Testis (tissue), 3 donors: ENCODE data around the gene CDIPT. TPM values are rescaled to one million over a fixed set of nuclear protein-coding genes. Genes with fewer than 3 reads are reported as not detected.

ENCODE experiments used
- DNase-seq: peaks from one replicate; pipeline ENCODE4 v3.0.0-alpha.2; 2019
- H3K27ac ChIP-seq, 2 donors: fragments of 200-600 bp; sonication (generic); one replicate each; pipeline ENCODE4 v1.5.1; 2019
- H3K27me3 ChIP-seq: fragments of 200-600 bp; sonication (generic); one replicate; pipeline ENCODE4 v1.5.1; 2019
- H3K36me3 ChIP-seq: fragments of 200-600 bp; sonication (generic); one replicate; pipeline ENCODE4 v1.5.1; 2017; ENCODE audit warnings: low read depth; ENCODE audit errors: missing control alignments
- H3K4me1 ChIP-seq: fragments of 200-600 bp; sonication (generic); one replicate; pipeline ENCODE4 v1.5.1; 2019
- H3K4me3 ChIP-seq, 2 donors: fragments of 200-600 bp; sonication (generic); one replicate each; pipeline ENCODE4 v1.5.1; 2017 to 2019
- H3K9me3 ChIP-seq: fragments of 200-600 bp; sonication (generic); one replicate; pipeline ENCODE4 v1.5.1; 2017
- CTCF ChIP-seq, 3 experiments: fragments of 450-650 bp in 2 of 3; fragments of 200-600 bp in 1 of 3; sonication (generic) in 1 of 3; IDR thresholded peaks; one replicate each; pipeline ENCODE4 v1.5.1; 2016 to 2019; ENCODE audit warnings: antibody characterized with exemption in 3 of 3, mild to moderate bottlenecking in 2 of 3, moderate library complexity in 1 of 3
- POLR2A ChIP-seq: fragments of 450-650 bp; IDR thresholded peaks from one replicate; pipeline ENCODE4 v1.6.1; 2017; ENCODE audit warnings: antibody characterized with exemption, mild to moderate bottlenecking, moderate library complexity
- WGBS, 2 donors: methylation state at CpG; one replicate each; pipeline ENCODE4 v1.1.5; 2018; 5-methylcytosine and 5-hydroxymethylcytosine counted together
- intact Hi-C: fragments of 100-400 bp; cut with DNase I; formaldehyde crosslinking; loops from one replicate; pipeline ENCODE4 v1.15.1; 2023; ENCODE audit warnings: low total_unique reads
- polyA plus RNA-seq: library from polyadenylated mRNA; stranded (reverse); fragments of 350-450 nt; fragmentation: Illumina TruSeq; extraction: RNeasy Lipid Tissue Mini Kit (QIAGEN cat#74804); gene quantifications from one replicate; pipeline ENCODE4 v1.2.3, GENCODE V29; 2014; ENCODE audit warnings: low read depth, low replicate concordance; ENCODE audit not compliant: insufficient read depth
- small RNA-seq, 2 donors: library from RNA; depleted of rRNA; stranded (forward); fragments of <200 nt; gene quantifications; one replicate each; pipeline ENCODE3, GENCODE V24; 2016
- total RNA-seq, 2 donors: library from RNA; depleted of rRNA; stranded (reverse); fragments of >200 nt; gene quantifications; one replicate each; pipeline ENCODE4 v1.2.3, GENCODE V29; 2016

The CDIPT gene
- total and polyA plus RNA-seq, 3 donors from 2014 or later = 68.7 to 100 (median 90.3) TPM

GRCh38 chr16:29811170-29811895, 51.7 kb downstream of the CDIPT start:
- Histone ChIP-seq H3K4me3 (peak overlapping the region; percentile 57 to 68), H3K4me1 (peaks cover 71% of the 10 kb centered on the region), H3K27me3 (no peaks in the 10 kb centered on the region), H3K36me3 (no peaks in the 10 kb centered on the region), H3K27ac (peak overlapping the region; percentile 92 to 96), H3K9me3 (no peaks in the 10 kb centered on the region)
- TF ChIP-seq CTCF (IDR thresholded peaks at IDR 0.05) (no peak), POLR2A (no peak)
- WGBS, 2 donors = 0% methylated on average over 16 to 30 of the region's 31 CpGs
- intact Hi-C loops = no loop called here
- DNase-seq = peak; percentile 98

- TF ChIP-seq POLR2A = no peak
- DNase-seq = no peak
- Histone ChIP-seq H3K4me3 (peak overlapping the region; percentile 57 to 68), H3K36me3 (no peaks in the 10 kb centered on the region), H3K4me1 (peaks cover 71% of the 10 kb centered on the region), H3K27me3 (no peaks in the 10 kb centered on the region), H3K9me3 (no peaks in the 10 kb centered on the region), H3K27ac (peak overlapping the region; percentile 92 to 96)
- 16 to 23% methylated on average over 9 of the region's 9 CpGs for WGBS, 2 donors
- intact Hi-C loops = no loop called here
Observed at GRCh38 chr16:29810699-29811169, 52.3 kb downstream of the CDIPT start.

- intact Hi-C loops = no loop called here
- peak overlapping the region; percentile 92 to 96 for H3K27ac ChIP-seq
- WGBS, 2 donors = 28 to 29% methylated on average over 14 to 23 of the region's 23 CpGs
- no peaks in the 10 kb centered on the region for H3K27me3 ChIP-seq
- no peaks in the 10 kb centered on the region for H3K9me3 ChIP-seq
- H3K4me1 ChIP-seq = peaks cover 68% of the 10 kb centered on the region
- no peak overlapping the region for H3K4me3 ChIP-seq
- no peaks in the 10 kb centered on the region for H3K36me3 ChIP-seq
- DNase-seq = peak; percentile 53
- no peak for TF ChIP-seq CTCF (IDR thresholded peaks at IDR 0.05)
- no peak for TF ChIP-seq POLR2A
Observed at GRCh38 chr16:29809850-29810698, 53.0 kb downstream of the CDIPT start.

- Histone ChIP-seq H3K4me3 (no peak overlapping the region), H3K36me3 (no peaks in the 10 kb centered on the region), H3K4me1 (peaks cover 68% of the 10 kb centered on the region), H3K9me3 (no peaks in the 10 kb centered on the region), H3K27me3 (no peaks in the 10 kb centered on the region), H3K27ac (peak overlapping the region; percentile 92 to 96)
- WGBS, 2 donors = 55 to 61% methylated on average over 12 to 28 of the region's 31 CpGs
- intact Hi-C loops = no loop called here
- no peak for DNase-seq
- no peak for TF ChIP-seq POLR2A
- no peak for TF ChIP-seq CTCF (IDR thresholded peaks at IDR 0.05)
Observed at GRCh38 chr16:29809031-29809747, 53.8 kb downstream of the CDIPT start.

Small RNA genes within 50 kb of the gene (small RNA-seq; reads per million reads assigned to genes)
- gene AC009133.6 (0 reads per million in 2 donors), gene AC120114.4 (0 reads per million in 2 donors)

Other genes starting within 250 kb of the CDIPT start
- gene SPN, start 200.0 kb downstream of the CDIPT start, total RNA-seq = under 1 TPM in 1 of 2 donors, not detected in 1; 0.74 TPM
- 3.2 TPM for gene SPN, start 200.0 kb downstream of the CDIPT start, polyA plus RNA-seq
- 1 to 10 TPM; 4.3 to 7.6 TPM for gene QPRT, start 184.0 kb downstream of the CDIPT start, total RNA-seq
- gene QPRT, start 184.0 kb downstream of the CDIPT start, polyA plus RNA-seq = 13.6 TPM
- under 1 TPM; 0.31 to 0.79 TPM for gene C16orf54, start 117.2 kb downstream of the CDIPT start, total RNA-seq
- gene C16orf54, start 117.2 kb downstream of the CDIPT start, polyA plus RNA-seq = 1.1 TPM
- under 1 TPM in 1 of 2 donors, not detected in 1; 0.12 TPM for gene ZG16, start 85.0 kb downstream of the CDIPT start, total RNA-seq
- not detected for gene ZG16, start 85.0 kb downstream of the CDIPT start, polyA plus RNA-seq
- 10 to 100 TPM; 79.8 to 85.1 TPM for gene KIF22, start 72.5 kb downstream of the CDIPT start, total RNA-seq
- 69.6 TPM for gene KIF22, start 72.5 kb downstream of the CDIPT start, polyA plus RNA-seq
- 100 to 1,000 TPM; 173 to 186 TPM for gene MAZ, start 56.7 kb downstream of the CDIPT start, total RNA-seq
- gene MAZ, start 56.7 kb downstream of the CDIPT start, polyA plus RNA-seq = 217 TPM
- 10 to 100 TPM; 13.3 to 18.0 TPM for gene PRRT2, start 51.0 kb downstream of the CDIPT start, total RNA-seq
- gene PRRT2, start 51.0 kb downstream of the CDIPT start, polyA plus RNA-seq = 8.0 TPM
- gene PAGR1, start 47.1 kb downstream of the CDIPT start, total RNA-seq = 10 to 100 TPM; 53.0 to 68.4 TPM
- gene PAGR1, start 47.1 kb downstream of the CDIPT start, polyA plus RNA-seq = 36.1 TPM
- gene MVP, start 42.8 kb downstream of the CDIPT start, total RNA-seq = 100 to 1,000 TPM; 147 to 224 TPM
- 119 TPM for gene MVP, start 42.8 kb downstream of the CDIPT start, polyA plus RNA-seq
- gene SEZ6L2, start 36.3 kb upstream of the CDIPT start, total RNA-seq = 10 to 100 TPM; 43.7 to 57.5 TPM
- 40.9 TPM for gene SEZ6L2, start 36.3 kb upstream of the CDIPT start, polyA plus RNA-seq
- 10 to 100 TPM in 1 of 2 donors, 1 to 10 TPM in 1; 6.2 to 13.7 TPM for gene ASPHD1, start 37.3 kb upstream of the CDIPT start, total RNA-seq
- gene ASPHD1, start 37.3 kb upstream of the CDIPT start, polyA plus RNA-seq = 11.1 TPM
- 100 to 1,000 TPM; 202 to 241 TPM for gene KCTD13, start 63.0 kb upstream of the CDIPT start, total RNA-seq
- 126 TPM for gene KCTD13, start 63.0 kb upstream of the CDIPT start, polyA plus RNA-seq
- gene TMEM219, start 98.9 kb upstream of the CDIPT start, total RNA-seq = 100 to 1,000 TPM; 160 to 203 TPM
- 280 TPM for gene TMEM219, start 98.9 kb upstream of the CDIPT start, polyA plus RNA-seq
- gene TAOK2, start 110.6 kb upstream of the CDIPT start, total RNA-seq = 100 to 1,000 TPM; 126 to 140 TPM
- 66.5 TPM for gene TAOK2, start 110.6 kb upstream of the CDIPT start, polyA plus RNA-seq
- gene HIRIP3, start 132.4 kb upstream of the CDIPT start, total RNA-seq = 10 to 100 TPM; 32.1 to 40.2 TPM
- 57.3 TPM for gene HIRIP3, start 132.4 kb upstream of the CDIPT start, polyA plus RNA-seq
- 10 to 100 TPM; 64.0 to 72.3 TPM for gene INO80E, start 133.0 kb upstream of the CDIPT start, total RNA-seq
- 98.1 TPM for gene INO80E, start 133.0 kb upstream of the CDIPT start, polyA plus RNA-seq
- gene DOC2A, start 147.8 kb upstream of the CDIPT start, total RNA-seq = 10 to 100 TPM; 28.3 to 45.3 TPM
- 75.1 TPM for gene DOC2A, start 147.8 kb upstream of the CDIPT start, polyA plus RNA-seq
- 10 to 100 TPM; 12.4 to 91.3 TPM for gene C16orf92, start 160.0 kb upstream of the CDIPT start, total RNA-seq
- gene C16orf92, start 160.0 kb upstream of the CDIPT start, polyA plus RNA-seq = 20.3 TPM
- gene TLCD3B, start 168.0 kb upstream of the CDIPT start, total RNA-seq = 10 to 100 TPM; 51.8 to 82.7 TPM
- 194 TPM for gene TLCD3B, start 168.0 kb upstream of the CDIPT start, polyA plus RNA-seq
- gene ALDOA, start 202.5 kb upstream of the CDIPT start, total RNA-seq = 100 to 1,000 TPM; 373 to 521 TPM
- 467 TPM for gene ALDOA, start 202.5 kb upstream of the CDIPT start, polyA plus RNA-seq
- gene PPP4C, start 212.8 kb upstream of the CDIPT start, total RNA-seq = 100 to 1,000 TPM in 1 of 2 donors, 10 to 100 TPM in 1; 82.1 to 109 TPM
- 154 TPM for gene PPP4C, start 212.8 kb upstream of the CDIPT start, polyA plus RNA-seq
- 1 to 10 TPM; 1.3 to 2.9 TPM for gene TBX6, start 228.7 kb upstream of the CDIPT start, total RNA-seq
- 1.7 TPM for gene TBX6, start 228.7 kb upstream of the CDIPT start, polyA plus RNA-seq
- 10 to 100 TPM; 69.4 to 75.3 TPM for gene YPEL3, start 233.0 kb upstream of the CDIPT start, total RNA-seq
- gene YPEL3, start 233.0 kb upstream of the CDIPT start, polyA plus RNA-seq = 55.3 TPM